Measurements from ENCODE around the gene ZNF892. TPM values are rescaled to one million over a fixed set of nuclear protein-coding genes. Genes with fewer than 3 reads are reported as not detected.

Gene ZNF892
- total and polyA plus RNA-seq, 2 experiments from 2014 or later: 0.79 to 3.0 TPM

DNA sequence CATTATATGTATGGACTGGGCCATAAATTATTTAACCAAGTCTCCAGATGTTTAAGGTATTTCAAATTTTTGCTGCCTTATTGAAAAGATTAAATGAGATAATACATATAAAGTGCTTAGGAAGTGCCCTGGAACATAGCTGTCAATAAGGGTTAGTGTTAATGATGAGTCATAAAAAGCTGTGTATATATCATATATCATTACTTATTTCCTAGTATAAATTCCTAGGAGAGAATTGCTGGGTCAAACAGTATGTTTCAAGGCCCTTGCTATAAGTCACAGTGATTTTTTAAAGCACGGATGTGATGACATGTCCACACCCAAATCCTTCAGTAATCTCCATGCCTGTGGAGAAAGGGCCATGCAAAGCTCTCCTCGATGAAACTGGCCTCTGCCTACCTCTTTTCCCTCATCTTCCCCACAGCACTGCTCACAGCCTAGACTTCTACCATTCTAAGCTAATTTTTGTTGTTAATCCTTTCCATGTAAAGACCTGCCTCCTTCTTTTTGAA, 33.2 kb upstream of the ZNF892 start:
- Histone ChIP-seq H3K9me2 (ENCODE audit: insufficient read depth) (no peaks in the 10 kb centered on the region), H3K79me2 (ENCODE audit: insufficient read depth) (peaks cover 73% of the 10 kb centered on the region), H3K4me1 (ENCODE audit: insufficient read depth) (no peaks in the 10 kb centered on the region), H3K36me3 (ENCODE audit: low read depth) (no peaks in the 10 kb centered on the region), H3K4me3 (no peak overlapping the region), H3K4me2 (ENCODE audit: unreplicated experiment) (no peak overlapping the region), H3K9ac (no peak overlapping the region), H3K27me3 (replicated peaks; ENCODE audit: insufficient read depth) (no peaks in the 10 kb centered on the region), H2AFZ (no peak overlapping the region), H3K9me3 (ENCODE audit: low read depth) (no peaks in the 10 kb centered on the region), H4K20me1 (ENCODE audit: insufficient read depth) (no peaks in the 10 kb centered on the region; the same call in 1 of the 2 replicates), H3F3A (ENCODE audit: insufficient read depth) (no peaks in the 10 kb centered on the region), H3K27ac (no peak overlapping the region)
- no peak for DNase-seq
- WGBS, 2 experiments (ENCODE audit: low coverage in 1 of 2, low lambda C conversion rate in 2 of 2, missing lambda C conversion rate in 2 of 2): 98 to 100% methylated on average over 2 of the region's 2 CpGs
- in situ Hi-C loops (cut with MboI): no loop called here
- TF ChIP-seq EZH2 (IDR thresholded peaks at IDR 0.05; ENCODE audit: insufficient read depth, poor library complexity, severe bottlenecking) (no peak), EZH2phosphoT487 (IDR thresholded peaks at IDR 0.05; ENCODE audit: insufficient read depth, low read depth) (no peak)

DNA sequence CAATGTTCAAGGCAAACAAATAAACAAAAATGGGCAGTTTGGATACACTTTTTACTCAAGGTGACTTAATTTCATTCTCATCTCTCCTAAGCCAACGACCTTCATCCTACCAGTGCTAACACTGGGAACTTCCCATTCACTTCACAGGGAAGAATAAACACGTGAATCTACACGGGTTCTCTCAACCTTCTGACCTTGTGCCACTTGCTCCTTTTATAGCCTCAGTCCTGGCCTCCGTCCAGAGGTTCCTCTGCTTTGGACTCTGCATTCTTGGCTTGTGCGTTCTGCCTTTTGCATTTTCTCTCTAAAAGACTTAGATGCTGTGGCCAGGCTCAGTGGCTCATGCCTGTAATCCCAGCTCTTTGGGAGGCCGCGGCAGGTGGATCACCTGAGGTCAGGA, 27.9 kb upstream of the ZNF892 start:
- in situ Hi-C loops (cut with MboI): no loop called here
- Histone ChIP-seq H3K36me3 (ENCODE audit: low read depth) (peaks cover 29% of the 10 kb centered on the region; the same call in 1 of the 2 replicates), H3K9me2 (ENCODE audit: insufficient read depth) (no peaks in the 10 kb centered on the region), H3F3A (ENCODE audit: insufficient read depth) (no peaks in the 10 kb centered on the region), H3K4me2 (ENCODE audit: unreplicated experiment) (no peak overlapping the region), H4K20me1 (ENCODE audit: insufficient read depth) (no peaks in the 10 kb centered on the region), H3K4me1 (ENCODE audit: insufficient read depth) (no peaks in the 10 kb centered on the region), H3K27me3 (replicated peaks; ENCODE audit: insufficient read depth) (no peaks in the 10 kb centered on the region), H3K4me3 (no peak overlapping the region), H3K9ac (no peak overlapping the region), H2AFZ (no peak overlapping the region), H3K9me3 (ENCODE audit: low read depth) (no peaks in the 10 kb centered on the region), H3K27ac (no peak overlapping the region), H3K79me2 (ENCODE audit: insufficient read depth) (peaks cover 25% of the 10 kb centered on the region)
- whole genome bisulfite sequencing, 2 experiments (ENCODE audit: low coverage in 1 of 2, low lambda C conversion rate in 2 of 2, missing lambda C conversion rate in 2 of 2): 99% methylated on average over 7 of the region's 7 CpGs
- TF ChIP-seq EZH2 (IDR thresholded peaks at IDR 0.05; ENCODE audit: insufficient read depth, poor library complexity, severe bottlenecking) (no peak), EZH2phosphoT487 (IDR thresholded peaks at IDR 0.05; ENCODE audit: insufficient read depth, low read depth) (no peak)
- no peak for DNase-seq

DNA sequence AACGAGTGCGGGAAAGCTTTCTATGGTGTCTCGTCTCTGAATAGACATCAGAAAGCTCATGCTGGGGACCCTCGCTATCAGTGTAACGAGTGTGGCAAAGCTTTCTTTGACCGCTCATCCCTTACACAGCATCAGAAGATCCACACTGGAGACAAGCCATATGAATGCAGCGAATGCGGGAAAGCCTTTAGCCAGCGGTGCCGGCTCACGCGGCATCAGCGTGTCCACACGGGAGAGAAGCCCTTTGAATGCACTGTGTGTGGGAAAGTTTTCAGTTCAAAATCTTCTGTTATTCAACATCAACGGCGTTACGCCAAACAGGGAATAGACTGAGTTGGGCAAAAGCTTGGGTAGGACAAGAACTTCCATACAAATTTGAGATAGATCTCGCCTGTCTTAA, 25.5 kb upstream of the ZNF892 start:
- in situ Hi-C loops (cut with MboI): no loop called here
- Histone ChIP-seq H3K4me3 (no peak overlapping the region), H3F3A (ENCODE audit: insufficient read depth) (no peaks in the 10 kb centered on the region), H3K79me2 (ENCODE audit: insufficient read depth) (0 out of 2 replicates have a peak, but pooled peaks cover 2% of the 10 kb centered on the region), H3K4me2 (ENCODE audit: unreplicated experiment) (no peak overlapping the region), H3K27me3 (replicated peaks; ENCODE audit: insufficient read depth) (no peaks in the 10 kb centered on the region), H3K9ac (no peak overlapping the region), H3K9me3 (ENCODE audit: low read depth) (no peaks in the 10 kb centered on the region), H3K36me3 (ENCODE audit: low read depth) (peaks cover 29% of the 10 kb centered on the region; the same call in 1 of the 2 replicates), H3K9me2 (ENCODE audit: insufficient read depth) (no peaks in the 10 kb centered on the region), H3K4me1 (ENCODE audit: insufficient read depth) (no peaks in the 10 kb centered on the region), H3K27ac (no peak overlapping the region), H2AFZ (no peak overlapping the region), H4K20me1 (ENCODE audit: insufficient read depth) (no peaks in the 10 kb centered on the region)
- TF ChIP-seq EZH2phosphoT487 (IDR thresholded peaks at IDR 0.05; ENCODE audit: insufficient read depth, low read depth): no peak
- TF ChIP-seq EZH2 (IDR thresholded peaks at IDR 0.05; ENCODE audit: insufficient read depth, poor library complexity, severe bottlenecking): no peak
- WGBS, 2 experiments (ENCODE audit: low coverage in 1 of 2, low lambda C conversion rate in 2 of 2, missing lambda C conversion rate in 2 of 2): 95 to 97% methylated on average over 18 of the region's 18 CpGs
- no peak for DNase-seq

DNA sequence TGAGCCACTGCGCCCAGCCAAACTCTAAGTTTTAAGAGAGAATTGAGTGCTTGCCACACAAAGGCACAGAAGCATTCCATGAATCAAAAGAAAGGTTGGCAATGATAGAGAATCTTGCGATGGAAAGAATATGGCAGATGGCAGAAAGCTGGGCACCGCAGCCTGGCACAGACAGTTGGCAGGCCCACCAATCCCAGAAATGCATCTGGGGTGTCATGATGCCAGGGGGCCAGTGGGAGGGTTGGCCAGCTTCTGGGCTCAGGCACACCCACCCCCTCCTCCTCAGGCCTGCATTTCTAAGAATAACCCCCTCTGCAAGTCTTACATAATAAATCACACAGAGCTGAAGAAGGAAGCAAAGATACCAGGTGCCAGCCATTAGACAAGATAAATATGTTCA, 22.1 kb upstream of the ZNF892 start:
- no peaks in the 10 kb centered on the region for H3F3A ChIP-seq (ENCODE audit: insufficient read depth)
- H2AFZ ChIP-seq: no peak overlapping the region
- no peaks in the 10 kb centered on the region for H4K20me1 ChIP-seq (ENCODE audit: insufficient read depth)
- no peaks in the 10 kb centered on the region for H3K4me1 ChIP-seq (ENCODE audit: insufficient read depth)
- H3K36me3 ChIP-seq (ENCODE audit: low read depth): peaks cover 24% of the 10 kb centered on the region; the same call in 1 of the 2 replicates
- DNase-seq: no peak
- no peak overlapping the region for H3K4me2 ChIP-seq (ENCODE audit: unreplicated experiment)
- no peak for TF ChIP-seq EZH2 (IDR thresholded peaks at IDR 0.05; ENCODE audit: insufficient read depth, poor library complexity, severe bottlenecking)
- TF ChIP-seq EZH2phosphoT487 (IDR thresholded peaks at IDR 0.05; ENCODE audit: insufficient read depth, low read depth): no peak
- WGBS, 2 experiments (ENCODE audit: low coverage in 1 of 2, low lambda C conversion rate in 2 of 2, missing lambda C conversion rate in 2 of 2): 95 to 100% methylated on average over 3 of the region's 3 CpGs
- H3K4me3 ChIP-seq: no peak overlapping the region
- H3K27ac ChIP-seq: no peak overlapping the region
- in situ Hi-C loops (cut with MboI): no loop called here
- H3K79me2 ChIP-seq (ENCODE audit: insufficient read depth): no peaks in the 10 kb centered on the region
- H3K9ac ChIP-seq: no peak overlapping the region
- no peaks in the 10 kb centered on the region for H3K9me2 ChIP-seq (ENCODE audit: insufficient read depth)
- H3K27me3 ChIP-seq (replicated peaks; ENCODE audit: insufficient read depth): peaks cover 5% of the 10 kb centered on the region; the same call in 1 of the 2 replicates
- no peaks in the 10 kb centered on the region for H3K9me3 ChIP-seq (ENCODE audit: low read depth)

Measured in GM23248 (cell line).